ENCODE data around the gene KATNAL1. TPM values are rescaled to one million over a fixed set of nuclear protein-coding genes. Genes with fewer than 3 reads are reported as not detected.

KATNAL1 gene
- polyA plus RNA-seq, 3 donors from 2014 or later: 4.6 to 6.8 (median 6.6) TPM

- Mint-ChIP-seq H3K27me3 (ENCODE audit: low read depth in 3 of 3) (peaks cover 0 to 5% (median 1%) of the 10 kb centered on the region in 3 donors), H3K4me3 (no peak overlapping the region), H3K36me3 (no peaks in the 10 kb centered on the region), H3K4me1 (peaks cover 33 to 39% of the 10 kb centered on the region in 2 donors), H3K9me3 (no peaks in the 10 kb centered on the region), H3K27ac (no peak overlapping the region)
- no peak for DNase-seq
Observed at GRCh38 chr13:30173303-30173610, 134.1 kb downstream of the KATNAL1 start.

- DNase-seq: no peak
- H3K36me3 Mint-ChIP-seq: peaks cover 0 to under 1% (median 0%) of the 10 kb centered on the region in 3 donors
- H3K4me3 Mint-ChIP-seq: no peak overlapping the region
- peaks cover 31 to 39% of the 10 kb centered on the region in 2 donors for H3K4me1 Mint-ChIP-seq
- peaks cover 0 to 5% (median 1%) of the 10 kb centered on the region in 3 donors for H3K27me3 Mint-ChIP-seq (ENCODE audit: low read depth in 3 of 3)
- peak overlapping the region in 1 of 6 donors; percentile 19 for H3K27ac Mint-ChIP-seq
- no peaks in the 10 kb centered on the region for H3K9me3 Mint-ChIP-seq
Observed at GRCh38 chr13:30172593-30173302, 134.6 kb downstream of the KATNAL1 start.

- DNase-seq: no peak
- no peaks in the 10 kb centered on the region for H3K9me3 Mint-ChIP-seq
- peak overlapping the region; percentile 56 to 75 (median 67) for H3K4me3 Mint-ChIP-seq
- H3K27me3 Mint-ChIP-seq (ENCODE audit: low read depth in 3 of 3): peaks cover 0 to 5% (median 5%) of the 10 kb centered on the region in 3 donors
- H3K36me3 Mint-ChIP-seq: peaks cover 0 to 4% (median 0%) of the 10 kb centered on the region in 3 donors
- peak overlapping the region in 5 of 6 donors; percentile 70 to 83 (median 75) for H3K27ac Mint-ChIP-seq
- peaks cover 33 to 39% of the 10 kb centered on the region in 2 donors for H3K4me1 Mint-ChIP-seq
Observed at GRCh38 chr13:30170569-30170968, 136.8 kb downstream of the KATNAL1 start.

- Mint-ChIP-seq H3K9me3 (no peaks in the 10 kb centered on the region), H3K4me3 (peak overlapping the region; percentile 12 to 75 (median 57)), H3K27me3 (ENCODE audit: low read depth in 3 of 3) (peaks cover 0 to 5% (median 3%) of the 10 kb centered on the region in 3 donors), H3K27ac (peak overlapping the region; percentile 78 to 89 (median 82)), H3K36me3 (peaks cover 0 to 4% (median 0%) of the 10 kb centered on the region in 3 donors), H3K4me1 (peaks cover 33 to 36% of the 10 kb centered on the region in 2 donors)
- DNase-seq: no peak
Observed at GRCh38 chr13:30169442-30169841, 137.9 kb downstream of the KATNAL1 start.

GRCh38 chr13:30165796-30166195, 141.6 kb downstream of the KATNAL1 start:
- no peak overlapping the region for H3K27ac Mint-ChIP-seq
- H3K4me1 Mint-ChIP-seq: peaks cover 19 to 21% of the 10 kb centered on the region in 2 donors
- no peak for DNase-seq
- peaks cover 0 to 9% (median 0%) of the 10 kb centered on the region in 3 donors for H3K27me3 Mint-ChIP-seq (ENCODE audit: low read depth in 3 of 3)
- H3K4me3 Mint-ChIP-seq: no peak overlapping the region
- H3K36me3 Mint-ChIP-seq: peaks cover 0 to 4% (median 0%) of the 10 kb centered on the region in 3 donors
- no peaks in the 10 kb centered on the region for H3K9me3 Mint-ChIP-seq

GRCh38 chr13:30165071-30165470, 142.3 kb downstream of the KATNAL1 start:
- Mint-ChIP-seq H3K9me3 (no peaks in the 10 kb centered on the region), H3K4me3 (no peak overlapping the region), H3K36me3 (peaks cover 0 to 4% (median 0%) of the 10 kb centered on the region in 3 donors), H3K27ac (no peak overlapping the region), H3K4me1 (peaks cover 12 to 14% of the 10 kb centered on the region in 2 donors), H3K27me3 (ENCODE audit: low read depth in 3 of 3) (peaks cover 0 to 9% (median 0%) of the 10 kb centered on the region in 3 donors)
- DNase-seq: no peak

GRCh38 chr13:30164146-30164545, 143.2 kb downstream of the KATNAL1 start:
- H3K36me3 Mint-ChIP-seq: peaks cover 0 to 4% (median 0%) of the 10 kb centered on the region in 3 donors
- DNase-seq: no peak
- H3K27me3 Mint-ChIP-seq (ENCODE audit: low read depth in 3 of 3): peaks cover 0 to 8% (median 0%) of the 10 kb centered on the region in 3 donors
- H3K27ac Mint-ChIP-seq: no peak overlapping the region
- no peaks in the 10 kb centered on the region for H3K9me3 Mint-ChIP-seq
- H3K4me1 Mint-ChIP-seq: peaks cover 7 to 11% of the 10 kb centered on the region in 2 donors
- H3K4me3 Mint-ChIP-seq: no peak overlapping the region

GRCh38 chr13:30163441-30163840, 143.9 kb downstream of the KATNAL1 start:
- Mint-ChIP-seq H3K36me3 (peaks cover 0 to 4% (median 0%) of the 10 kb centered on the region in 3 donors), H3K9me3 (no peaks in the 10 kb centered on the region), H3K27me3 (ENCODE audit: low read depth in 3 of 3) (peaks cover 0 to 8% (median 0%) of the 10 kb centered on the region in 3 donors), H3K27ac (no peak overlapping the region), H3K4me1 (peaks cover 13 to 14% of the 10 kb centered on the region in 2 donors), H3K4me3 (no peak overlapping the region)
- DNase-seq: no peak

- DNase-seq: no peak
- peaks cover 1 to 5% (median 2%) of the 10 kb centered on the region in 3 donors for H3K27me3 Mint-ChIP-seq (ENCODE audit: low read depth in 3 of 3)
- no peaks in the 10 kb centered on the region for H3K36me3 Mint-ChIP-seq
- peak overlapping the region in 4 of 6 donors; percentile 9 to 86 (median 46) for H3K27ac Mint-ChIP-seq
- H3K4me3 Mint-ChIP-seq: peak overlapping the region in 1 of 5 donors; percentile 34
- peaks cover 49 to 53% of the 10 kb centered on the region in 2 donors for H3K4me1 Mint-ChIP-seq
- no peaks in the 10 kb centered on the region for H3K9me3 Mint-ChIP-seq
Observed at GRCh38 chr13:30159446-30159839, 147.9 kb downstream of the KATNAL1 start.

GRCh38 chr13:30158774-30159445, 148.4 kb downstream of the KATNAL1 start:
- Mint-ChIP-seq H3K9me3 (no peaks in the 10 kb centered on the region), H3K4me1 (peaks cover 55 to 58% of the 10 kb centered on the region in 2 donors), H3K36me3 (no peaks in the 10 kb centered on the region), H3K27me3 (ENCODE audit: low read depth in 3 of 3) (peaks cover 2 to 4% (median 4%) of the 10 kb centered on the region in 3 donors), H3K4me3 (peak overlapping the region in 3 of 5 donors; percentile 12 to 66 (median 63)), H3K27ac (peak overlapping the region; percentile 65 to 99 (median 85))
- DNase-seq: peak in 2 of 3 donors; percentile 45 to 60

- DNase-seq: no peak
- H3K36me3 Mint-ChIP-seq: no peaks in the 10 kb centered on the region
- peak overlapping the region; percentile 69 to 99 (median 94) for H3K27ac Mint-ChIP-seq
- no peaks in the 10 kb centered on the region for H3K9me3 Mint-ChIP-seq
- peaks cover 68 to 71% of the 10 kb centered on the region in 2 donors for H3K4me1 Mint-ChIP-seq
- peaks cover 2 to 6% (median 4%) of the 10 kb centered on the region in 3 donors for H3K27me3 Mint-ChIP-seq (ENCODE audit: low read depth in 3 of 3)
- H3K4me3 Mint-ChIP-seq: peak overlapping the region in 2 of 5 donors; percentile 51 to 53
Observed at GRCh38 chr13:30157616-30157993, 149.7 kb downstream of the KATNAL1 start.

GRCh38 chr13:30156826-30157615, 150.3 kb downstream of the KATNAL1 start:
- peaks cover 74 to 77% of the 10 kb centered on the region in 2 donors for H3K4me1 Mint-ChIP-seq
- H3K36me3 Mint-ChIP-seq: no peaks in the 10 kb centered on the region
- peak in 2 of 3 donors; percentile 43 to 73 for DNase-seq
- H3K27ac Mint-ChIP-seq: peak overlapping the region; percentile 69 to 99 (median 94)
- H3K27me3 Mint-ChIP-seq (ENCODE audit: low read depth in 3 of 3): peaks cover 2 to 4% (median 4%) of the 10 kb centered on the region in 3 donors
- H3K4me3 Mint-ChIP-seq: peak overlapping the region; percentile 18 to 59 (median 51)
- H3K9me3 Mint-ChIP-seq: no peaks in the 10 kb centered on the region

GRCh38 chr13:30156270-30156669, 151.1 kb downstream of the KATNAL1 start:
- H3K36me3 Mint-ChIP-seq: peaks cover 0 to 3% (median 0%) of the 10 kb centered on the region in 3 donors
- DNase-seq: no peak
- peak overlapping the region in 3 of 5 donors; percentile 19 to 84 (median 28) for H3K4me3 Mint-ChIP-seq
- H3K27me3 Mint-ChIP-seq (ENCODE audit: low read depth in 3 of 3): peaks cover 2 to 4% (median 4%) of the 10 kb centered on the region in 3 donors
- peaks cover 81 to 85% of the 10 kb centered on the region in 2 donors for H3K4me1 Mint-ChIP-seq
- H3K9me3 Mint-ChIP-seq: no peaks in the 10 kb centered on the region
- peak overlapping the region; percentile 95 to 99 (median 98) for H3K27ac Mint-ChIP-seq
